SK-N-MC (cell line): ENCODE data around the gene NEDD8.
"Not testable (repeated sequence)": the region's sequence is repeated elsewhere in the genome, so short reads cannot be mapped to it uniquely, and the experiment has no call there.

Experiments
- DNase-seq: peaks from one replicate; pipeline ENCODE4 v3.0.0-alpha.2; 2011; ENCODE audit warnings: low read depth, low spot score
- H3K27ac ChIP-seq: fragments of 200-600 bp; sonication (generic); 2 replicates; pipeline ENCODE4 v1.5.1; 2016; ENCODE audit warnings: mixed run types
- H3K36me3 ChIP-seq: fragments of 200-600 bp; sonication (generic); 2 replicates; pipeline ENCODE4 v1.6.1; 2017; ENCODE audit warnings: antibody characterized with exemption, low read length, mixed read lengths; ENCODE audit not compliant: insufficient read depth
- H3K4me3 ChIP-seq: fragments of 200-600 bp; sonication (generic); 2 replicates; pipeline ENCODE4 v1.5.1; 2016
- H3K9ac ChIP-seq: fragments of 200-600 bp; sonication (generic); 2 replicates; pipeline ENCODE4 v1.8.0; 2017; ENCODE audit warnings: mixed run types, mixed read lengths; ENCODE audit not compliant: insufficient read length
- H3K9me3 ChIP-seq: fragments of 200-600 bp; sonication (generic); 2 replicates; pipeline ENCODE4 v1.6.1; 2017; ENCODE audit warnings: low read depth, mild to moderate bottlenecking, antibody characterized with exemption, low read length, moderate library complexity, mixed read lengths
- EZH2 ChIP-seq: fragments of 200-600 bp; sonication (generic); IDR thresholded peaks from one replicate; pipeline ENCODE4 v1.6.1; 2017; ENCODE audit warnings: antibody characterized with exemption
- FOXP2 ChIP-seq: optimal IDR thresholded peaks from 2 replicates; pipeline ENCODE3; 2011; ENCODE audit warnings: mild to moderate bottlenecking, moderate library complexity; ENCODE audit not compliant: insufficient read depth; ENCODE audit errors: extremely low read length, control extremely low read depth
- POLR2AphosphoS5 ChIP-seq: IDR thresholded peaks from 2 replicates; pipeline ENCODE4 v1.6.1; 2012; ENCODE audit warnings: mild to moderate bottlenecking, low read depth, low read length, borderline replicate concordance

Gene NEDD8

DNA sequence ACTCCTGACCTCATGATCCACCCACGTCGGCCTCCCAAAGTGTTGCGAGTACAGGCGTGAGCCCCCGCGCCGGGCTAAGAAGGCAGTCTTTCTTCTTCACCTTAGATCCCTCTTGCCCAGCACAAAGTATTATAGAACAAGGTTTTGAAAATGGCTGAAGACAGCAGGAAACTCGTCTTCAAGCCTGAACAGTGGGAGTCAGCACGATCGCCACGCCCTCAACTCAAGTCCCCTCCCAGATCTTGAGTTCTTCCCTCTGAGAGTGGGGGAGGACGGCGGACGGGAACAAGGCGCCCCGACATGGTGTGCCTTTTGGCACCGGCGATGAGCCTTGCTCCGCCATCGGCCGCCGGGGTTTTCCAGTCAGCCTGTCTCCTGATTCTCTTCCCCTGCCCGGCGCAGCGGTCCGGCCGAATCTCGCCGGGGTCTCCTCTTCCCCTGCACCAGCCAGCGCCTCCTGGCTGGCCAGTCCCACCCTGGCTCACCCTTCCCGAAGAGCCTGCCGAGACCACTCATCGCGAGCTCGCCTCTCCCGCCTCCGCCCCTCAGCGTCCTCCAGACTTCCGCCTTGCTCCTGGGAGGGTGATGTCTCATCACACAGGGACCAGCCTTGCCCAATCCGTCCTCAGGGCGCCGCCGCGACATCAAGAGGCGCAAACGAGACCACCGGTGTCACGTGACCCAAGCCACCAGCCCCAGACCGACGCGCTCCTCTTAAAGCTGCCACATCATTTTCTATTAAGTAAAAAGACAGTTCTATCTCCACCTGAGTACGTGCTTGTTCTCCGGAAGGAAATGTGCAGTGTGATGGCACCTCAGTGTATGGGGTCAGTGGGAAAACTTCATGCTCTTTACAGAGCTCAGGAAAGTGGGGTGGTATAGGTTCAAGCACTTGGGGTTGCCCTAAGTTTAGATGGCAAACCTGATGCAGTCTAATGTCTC lies 19.0 kb downstream of the NEDD8 start, which contains the start of gene CHMP4A:
Gene CHMP4A (minus strand): TSS at position 565 of the 942 bp plus-strand sequence. CDS start 49 bp downstream, at position 516.
- Histone ChIP-seq H3K4me3 (peak within 1 kb of the TSS; percentile 92), H3K9me3 (no peaks in the 10 kb centered on the region), H3K9ac (peak within 1 kb of the TSS; percentile 93), H3K36me3 (peaks cover 28% of the 10 kb centered on the region; the same call in 1 of the 2 replicates), H3K27ac (peak within 1 kb of the TSS; percentile 94)
- peak; percentile 86 for DNase-seq
- TF ChIP-seq EZH2 = no peak
- TF ChIP-seq FOXP2 = no peak
- peak; percentile 91 for TF ChIP-seq POLR2AphosphoS5

DNA sequence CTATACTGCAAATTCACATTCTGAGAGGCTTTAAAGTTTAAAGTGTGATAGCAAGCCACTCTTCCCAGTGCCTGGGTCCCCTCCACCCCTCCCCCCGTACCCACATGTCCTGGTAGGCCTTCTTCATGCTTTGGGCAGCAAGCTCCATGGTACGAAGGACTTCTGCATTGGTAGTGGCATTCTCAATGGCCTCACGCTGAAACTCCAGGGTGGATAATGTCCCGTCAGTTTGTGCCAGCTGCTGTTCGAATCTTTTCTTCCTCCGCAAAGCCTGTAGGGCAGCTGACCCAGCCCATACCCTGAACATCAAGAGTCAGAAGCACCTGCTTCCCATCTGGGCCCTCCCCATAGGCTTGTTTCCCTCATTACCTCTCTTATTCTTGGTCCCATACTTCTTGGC lies 20.9 kb downstream of the NEDD8 start:
- TF ChIP-seq EZH2 (no peak), FOXP2 (no peak), POLR2AphosphoS5 (no peak)
- Histone ChIP-seq H3K9me3 (no peaks in the 10 kb centered on the region), H3K27ac (no peak overlapping the region), H3K4me3 (no peak overlapping the region), H3K36me3 (peaks cover 34% of the 10 kb centered on the region; the same call in 1 of the 2 replicates), H3K9ac (no peak overlapping the region)
- no peak for DNase-seq

DNA sequence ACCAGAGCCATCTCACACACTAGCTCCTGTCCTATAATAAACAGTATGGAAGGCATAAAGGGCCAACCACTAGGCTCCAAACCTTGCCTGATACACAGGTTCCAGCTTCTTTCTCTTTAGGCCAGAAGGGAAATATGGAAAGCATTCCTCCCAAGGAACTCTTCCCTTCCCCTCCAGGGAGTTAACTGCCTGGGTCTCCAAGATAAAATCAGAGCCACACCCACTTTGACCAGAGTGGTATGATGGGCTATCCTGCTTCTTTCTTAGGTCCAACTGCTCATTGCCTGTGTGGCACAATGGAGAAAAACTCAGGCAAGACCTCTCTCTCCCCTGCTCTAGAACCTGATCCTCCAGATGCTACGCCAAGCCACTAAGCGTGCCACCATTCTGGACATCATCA lies 24.5 kb downstream of the NEDD8 start:
- DNase-seq = no peak
- no peak overlapping the region for H3K9ac ChIP-seq
- H3K36me3 ChIP-seq = peaks cover 44% of the 10 kb centered on the region; the same call in 1 of the 2 replicates
- no peak for TF ChIP-seq EZH2
- no peak for TF ChIP-seq POLR2AphosphoS5
- TF ChIP-seq FOXP2 = no peak
- no peak overlapping the region for H3K27ac ChIP-seq
- H3K4me3 ChIP-seq = no peak overlapping the region
- no peaks in the 10 kb centered on the region for H3K9me3 ChIP-seq

DNA sequence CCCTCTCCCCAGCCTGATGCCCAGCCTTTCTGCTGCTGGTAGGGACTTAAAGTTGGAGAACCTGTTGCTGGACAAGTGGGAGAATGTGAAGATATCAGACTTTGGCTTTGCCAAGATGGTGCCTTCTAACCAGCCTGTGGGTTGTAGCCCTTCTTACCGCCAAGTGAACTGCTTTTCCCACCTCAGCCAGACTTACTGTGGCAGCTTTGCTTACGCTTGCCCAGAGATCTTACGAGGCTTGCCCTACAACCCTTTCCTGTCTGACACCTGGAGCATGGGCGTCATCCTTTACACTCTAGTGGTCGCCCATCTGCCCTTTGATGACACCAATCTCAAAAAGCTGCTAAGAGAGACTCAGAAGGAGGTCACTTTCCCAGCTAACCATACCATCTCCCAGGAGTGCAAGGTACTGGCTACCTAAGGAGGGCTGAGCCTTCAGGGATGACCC lies 25.0 kb downstream of the NEDD8 start:
- Histone ChIP-seq H3K9me3 (no peaks in the 10 kb centered on the region), H3K9ac (no peak overlapping the region), H3K27ac (no peak overlapping the region), H3K4me3 (no peak overlapping the region), H3K36me3 (peaks cover 44% of the 10 kb centered on the region; the same call in 1 of the 2 replicates)
- TF ChIP-seq EZH2 = no peak
- TF ChIP-seq POLR2AphosphoS5 = no peak
- no peak for TF ChIP-seq FOXP2
- DNase-seq = no peak

DNA sequence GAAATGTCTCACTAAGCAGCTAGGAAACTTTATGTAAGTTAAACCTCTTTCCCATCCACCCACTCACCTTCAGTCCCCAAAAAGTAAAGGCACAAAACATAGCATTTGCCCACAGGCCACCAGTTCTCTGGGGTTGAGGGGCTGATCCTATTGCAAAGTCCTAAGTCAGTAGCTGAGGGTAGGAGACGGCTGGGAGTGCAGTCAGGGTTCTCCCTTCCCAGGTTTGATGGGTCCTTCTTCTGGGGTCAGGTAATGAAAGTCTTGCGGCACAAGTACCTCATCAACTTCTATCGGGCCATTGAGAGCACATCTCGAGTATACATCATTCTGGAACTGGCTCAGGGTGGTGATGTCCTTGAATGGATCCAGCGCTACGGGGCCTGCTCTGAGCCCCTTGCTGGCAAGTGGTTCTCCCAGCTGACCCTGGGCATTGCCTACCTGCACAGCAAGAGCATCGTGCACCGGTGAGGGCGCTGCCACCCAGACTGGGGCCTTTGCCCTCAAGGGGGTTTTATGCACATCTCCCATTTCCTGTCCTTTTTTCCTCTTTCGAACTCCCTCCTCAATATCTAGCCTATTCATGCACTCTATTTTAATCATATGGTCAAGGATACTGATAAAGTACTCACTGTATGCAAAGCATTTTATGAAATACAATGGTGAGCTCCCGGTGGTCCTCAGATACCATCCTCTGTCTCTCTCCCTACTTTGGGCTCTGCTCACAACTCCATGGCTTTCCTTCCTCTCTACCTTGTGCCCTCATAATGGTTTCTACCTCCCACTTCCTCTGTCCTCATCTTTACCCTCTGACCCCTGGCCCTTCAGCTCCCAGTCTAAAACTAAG lies 25.7 kb downstream of the NEDD8 start:
- DNase-seq = no peak
- Histone ChIP-seq H3K4me3 (no peak overlapping the region), H3K36me3 (peaks cover 43% of the 10 kb centered on the region; the same call in 1 of the 2 replicates), H3K9me3 (no peaks in the 10 kb centered on the region), H3K9ac (no peak overlapping the region), H3K27ac (no peak overlapping the region)
- TF ChIP-seq EZH2 (no peak), POLR2AphosphoS5 (no peak), FOXP2 (no peak)

DNA sequence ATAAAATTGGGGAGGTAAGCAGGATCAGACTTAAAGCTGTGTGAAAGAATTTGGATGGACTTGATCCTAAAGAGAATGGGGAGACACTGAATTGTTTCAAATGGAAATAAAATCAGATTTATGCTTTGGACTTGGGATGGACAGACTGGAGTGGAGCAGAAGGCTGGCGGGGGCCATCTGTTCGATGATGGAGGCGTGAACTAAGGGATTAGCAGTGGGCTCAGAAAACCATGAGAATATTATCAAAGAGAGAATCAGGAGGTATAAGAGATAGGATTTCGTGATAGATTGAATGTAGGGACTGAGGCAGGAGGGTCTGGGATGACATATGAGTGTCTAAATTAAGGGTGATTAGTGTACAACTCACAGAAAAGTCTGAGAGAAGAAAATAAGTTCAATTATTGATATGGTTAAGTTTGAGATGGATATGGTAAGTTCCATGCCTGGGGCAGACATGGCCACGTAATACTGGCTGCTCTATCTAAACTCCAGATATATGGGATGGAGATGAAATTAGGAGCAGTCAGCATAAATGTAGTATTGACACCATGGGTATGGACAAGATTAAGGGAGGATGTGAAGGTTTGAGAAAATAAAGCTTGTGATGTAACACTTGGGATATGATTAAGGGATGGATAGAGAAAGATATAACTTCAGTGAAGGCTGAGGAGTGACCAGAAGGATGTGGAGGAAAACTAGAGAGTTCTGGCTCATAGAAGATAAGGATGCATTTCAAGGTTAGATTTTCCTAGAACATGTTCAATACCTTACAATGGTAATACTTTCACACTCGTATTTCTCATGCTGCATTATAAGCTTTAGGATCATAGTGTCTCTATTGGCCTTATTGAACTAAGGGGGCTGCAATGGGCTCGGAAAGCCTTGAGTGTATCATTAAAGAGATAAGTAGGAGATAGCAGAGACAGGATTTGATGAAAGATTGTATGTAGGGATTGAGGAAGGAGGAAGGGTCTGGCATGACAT lies 27.7 kb downstream of the NEDD8 start:
- no peak overlapping the region for H3K9ac ChIP-seq
- H3K9me3 ChIP-seq = no peaks in the 10 kb centered on the region
- no peak for DNase-seq
- peaks cover 28% of the 10 kb centered on the region; the same call in 1 of the 2 replicates for H3K36me3 ChIP-seq
- H3K27ac ChIP-seq = no peak overlapping the region
- H3K4me3 ChIP-seq = no peak overlapping the region
- no peak for TF ChIP-seq FOXP2
- TF ChIP-seq EZH2 = no peak
- no peak for TF ChIP-seq POLR2AphosphoS5

DNA sequence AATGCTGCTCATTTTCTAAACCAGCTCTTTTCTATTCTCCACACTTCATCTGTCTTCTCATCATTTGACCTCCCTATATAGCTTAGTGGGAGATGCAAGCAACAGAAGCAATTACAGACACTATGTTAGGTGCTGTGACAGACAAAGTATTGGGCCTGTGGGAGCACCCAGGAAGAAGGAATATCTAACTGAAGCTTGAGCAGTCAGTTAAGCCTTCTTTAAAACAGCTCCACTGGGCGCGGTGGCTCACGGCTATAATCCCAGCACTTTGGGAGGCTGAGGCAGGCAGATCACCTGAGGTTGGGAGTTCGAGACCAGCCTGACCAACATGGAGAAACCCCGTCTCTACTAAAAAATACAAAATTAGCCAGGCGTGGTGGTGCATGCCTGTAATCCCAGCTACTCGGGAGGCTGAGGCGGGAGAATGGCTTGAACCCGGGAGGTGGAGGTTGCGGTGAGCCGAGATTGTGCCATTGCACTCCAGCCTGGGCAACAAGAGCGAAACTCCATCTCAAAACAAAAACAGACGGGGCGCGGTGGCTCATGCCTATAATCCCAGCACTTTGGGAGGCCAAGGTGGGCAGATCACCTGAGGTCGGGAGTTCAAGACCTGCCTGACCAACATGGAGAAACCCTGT lies 28.8 kb downstream of the NEDD8 start:
- peaks cover 25% of the 10 kb centered on the region; the same call in 1 of the 2 replicates for H3K36me3 ChIP-seq

DNA sequence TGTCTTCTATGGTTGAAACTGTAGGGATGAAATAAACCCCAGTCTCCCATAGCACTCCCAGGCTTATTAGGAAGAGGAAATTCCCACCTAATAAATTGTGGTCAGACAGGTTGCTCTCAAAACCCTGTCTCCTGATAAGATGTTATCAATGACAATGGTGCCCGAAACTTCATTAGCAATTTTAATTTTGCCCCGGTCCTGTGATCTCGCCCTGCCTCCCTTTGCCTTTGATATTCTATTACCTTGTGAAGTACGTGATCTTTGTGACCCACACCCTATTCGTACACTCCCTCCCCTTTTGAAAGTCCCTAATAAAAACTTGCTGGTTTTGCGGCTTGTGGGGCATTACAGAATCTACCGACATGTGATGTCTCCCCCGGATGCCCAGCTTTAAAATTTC lies 29.6 kb downstream of the NEDD8 start:
- H3K36me3 ChIP-seq = peaks cover 21% of the 10 kb centered on the region; the same call in 1 of the 2 replicates
- not testable (repeated sequence) for H3K27ac ChIP-seq, H3K9ac ChIP-seq, DNase-seq, H3K4me3 ChIP-seq, H3K9me3 ChIP-seq

More for the DNA sequence above, 28.8 kb downstream of the NEDD8 start:
- H3K9me3 ChIP-seq, H3K4me3 ChIP-seq, DNase-seq, H3K27ac ChIP-seq, H3K9ac ChIP-seq: not testable (repeated sequence)
